ENCODE data around the gene NHEJ1.

DNA sequence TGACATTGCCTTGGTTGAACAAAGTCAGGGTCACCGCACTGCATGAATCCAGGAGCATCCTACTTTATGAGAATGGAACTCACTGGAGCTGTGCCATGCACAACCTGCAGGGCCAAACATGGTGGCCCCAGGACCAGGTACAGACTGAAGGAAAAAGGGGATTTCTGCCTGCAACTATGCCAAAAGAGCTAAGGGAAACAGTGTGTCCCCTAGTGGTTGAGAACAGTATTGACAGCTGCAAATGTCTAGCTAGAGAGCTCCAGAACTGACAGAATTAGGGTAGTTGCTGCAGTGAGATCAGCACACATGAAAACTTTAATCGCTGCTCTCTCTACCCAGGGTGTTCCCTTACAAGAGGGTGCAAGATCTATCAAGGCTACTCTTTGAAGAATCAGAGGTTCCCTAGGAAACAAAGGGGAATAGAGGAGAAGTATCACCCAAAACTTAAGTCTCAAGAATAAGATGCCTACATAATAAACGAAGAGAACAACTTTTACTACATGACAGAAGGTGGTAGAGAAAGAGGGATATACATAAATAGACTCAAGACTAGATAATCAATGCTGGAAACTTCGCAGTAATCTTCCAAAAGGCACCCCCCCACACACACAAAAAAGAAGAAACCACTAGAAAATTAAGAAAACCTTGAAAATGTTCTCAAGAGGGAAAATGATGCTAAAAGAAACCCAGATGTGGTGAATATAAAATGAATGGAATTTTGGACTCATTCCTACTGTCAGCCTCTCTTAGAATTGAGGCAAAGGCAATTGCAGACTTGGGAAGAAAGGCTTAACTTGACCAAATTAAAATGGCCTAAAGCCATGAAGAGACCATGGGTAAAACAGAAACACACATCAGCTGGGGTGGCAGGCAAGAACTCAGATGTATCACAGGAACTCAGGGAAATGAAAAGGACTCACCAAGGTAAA, 56.2 kb downstream of the NHEJ1 start:
- TF ChIP-seq, protein P1, sequence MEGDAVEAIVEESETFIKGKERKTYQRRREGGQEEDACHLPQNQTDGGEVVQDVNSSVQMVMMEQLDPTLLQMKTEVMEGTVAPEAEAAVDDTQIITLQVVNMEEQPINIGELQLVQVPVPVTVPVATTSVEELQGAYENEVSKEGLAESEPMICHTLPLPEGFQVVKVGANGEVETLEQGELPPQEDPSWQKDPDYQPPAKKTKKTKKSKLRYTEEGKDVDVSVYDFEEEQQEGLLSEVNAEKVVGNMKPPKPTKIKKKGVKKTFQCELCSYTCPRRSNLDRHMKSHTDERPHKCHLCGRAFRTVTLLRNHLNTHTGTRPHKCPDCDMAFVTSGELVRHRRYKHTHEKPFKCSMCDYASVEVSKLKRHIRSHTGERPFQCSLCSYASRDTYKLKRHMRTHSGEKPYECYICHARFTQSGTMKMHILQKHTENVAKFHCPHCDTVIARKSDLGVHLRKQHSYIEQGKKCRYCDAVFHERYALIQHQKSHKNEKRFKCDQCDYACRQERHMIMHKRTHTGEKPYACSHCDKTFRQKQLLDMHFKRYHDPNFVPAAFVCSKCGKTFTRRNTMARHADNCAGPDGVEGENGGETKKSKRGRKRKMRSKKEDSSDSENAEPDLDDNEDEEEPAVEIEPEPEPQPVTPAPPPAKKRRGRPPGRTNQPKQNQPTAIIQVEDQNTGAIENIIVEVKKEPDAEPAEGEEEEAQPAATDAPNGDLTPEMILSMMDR (IDR thresholded peaks at IDR 0.05): peak; percentile 59 to 73 (median 68)
- TF ChIP-seq POLR2A (IDR thresholded peaks at IDR 0.05): no peak

Data from body of pancreas (tissue), 4 donors.